AG10803 (cell line): ENCODE results near the gene SIGLECL1.

Experiments used
- DNase-seq: peaks from one replicate; pipeline ENCODE4 v3.0.0; 2010; ENCODE audit warnings: low read depth
- H3K4me3 ChIP-seq: 2 replicates; pipeline ENCODE4 v1.5.1; 2011; ENCODE audit warnings: mild to moderate bottlenecking, low read length, control low read depth
- TF ChIP-seq, protein P1 (sequence below): conservative IDR thresholded peaks from 2 replicates; pipeline ENCODE4 v1.5.1; 2011; ENCODE audit warnings: mild to moderate bottlenecking, low read length, control low read depth, inconsistent platforms

Gene SIGLECL1

DNA sequence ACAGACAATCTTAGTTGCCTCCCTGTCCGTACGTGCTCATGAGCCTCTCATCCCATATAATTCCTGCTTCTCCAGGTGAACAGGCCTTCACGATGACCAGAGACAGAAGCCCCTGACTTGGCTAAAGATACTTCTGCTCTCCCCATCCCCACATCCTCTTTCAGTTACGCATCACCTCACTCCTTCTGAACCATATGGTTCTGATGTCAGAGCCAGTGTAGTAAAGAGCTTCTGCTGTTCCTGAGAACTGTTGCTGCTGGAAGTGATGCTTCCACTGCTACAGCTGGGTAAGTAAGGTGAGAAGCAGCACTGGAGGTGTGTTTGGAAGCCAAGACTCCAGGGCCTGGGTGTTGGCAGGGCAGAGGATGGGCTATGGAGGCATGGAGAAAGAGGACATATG is 12.9 kb downstream of the SIGLECL1 start:
- TF ChIP-seq, protein P1, sequence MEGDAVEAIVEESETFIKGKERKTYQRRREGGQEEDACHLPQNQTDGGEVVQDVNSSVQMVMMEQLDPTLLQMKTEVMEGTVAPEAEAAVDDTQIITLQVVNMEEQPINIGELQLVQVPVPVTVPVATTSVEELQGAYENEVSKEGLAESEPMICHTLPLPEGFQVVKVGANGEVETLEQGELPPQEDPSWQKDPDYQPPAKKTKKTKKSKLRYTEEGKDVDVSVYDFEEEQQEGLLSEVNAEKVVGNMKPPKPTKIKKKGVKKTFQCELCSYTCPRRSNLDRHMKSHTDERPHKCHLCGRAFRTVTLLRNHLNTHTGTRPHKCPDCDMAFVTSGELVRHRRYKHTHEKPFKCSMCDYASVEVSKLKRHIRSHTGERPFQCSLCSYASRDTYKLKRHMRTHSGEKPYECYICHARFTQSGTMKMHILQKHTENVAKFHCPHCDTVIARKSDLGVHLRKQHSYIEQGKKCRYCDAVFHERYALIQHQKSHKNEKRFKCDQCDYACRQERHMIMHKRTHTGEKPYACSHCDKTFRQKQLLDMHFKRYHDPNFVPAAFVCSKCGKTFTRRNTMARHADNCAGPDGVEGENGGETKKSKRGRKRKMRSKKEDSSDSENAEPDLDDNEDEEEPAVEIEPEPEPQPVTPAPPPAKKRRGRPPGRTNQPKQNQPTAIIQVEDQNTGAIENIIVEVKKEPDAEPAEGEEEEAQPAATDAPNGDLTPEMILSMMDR = no peak
- H3K4me3 ChIP-seq = no peak overlapping the region
- DNase-seq = no peak

DNA sequence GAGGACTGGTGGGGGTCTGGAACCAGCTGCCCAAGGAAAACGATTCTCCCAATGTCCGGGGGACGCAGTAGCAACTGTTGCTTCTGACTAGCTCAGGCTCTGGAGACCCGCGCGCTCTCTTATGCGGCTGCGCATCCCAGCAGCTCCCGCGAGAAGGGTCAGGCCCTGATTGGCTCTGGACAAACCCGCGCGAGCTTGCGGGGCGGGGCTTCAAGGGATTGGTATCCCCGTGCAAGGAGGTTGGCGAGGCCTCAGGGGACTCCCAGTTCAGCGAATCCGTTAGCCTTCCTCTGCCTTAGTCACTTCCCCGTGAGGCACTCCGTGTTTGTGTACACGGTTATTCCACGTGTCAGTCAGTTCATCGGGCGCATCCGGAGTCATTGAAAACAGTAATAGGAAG is 20.2 kb downstream of the SIGLECL1 start:
- TF ChIP-seq, protein P1 = no peak

DNA sequence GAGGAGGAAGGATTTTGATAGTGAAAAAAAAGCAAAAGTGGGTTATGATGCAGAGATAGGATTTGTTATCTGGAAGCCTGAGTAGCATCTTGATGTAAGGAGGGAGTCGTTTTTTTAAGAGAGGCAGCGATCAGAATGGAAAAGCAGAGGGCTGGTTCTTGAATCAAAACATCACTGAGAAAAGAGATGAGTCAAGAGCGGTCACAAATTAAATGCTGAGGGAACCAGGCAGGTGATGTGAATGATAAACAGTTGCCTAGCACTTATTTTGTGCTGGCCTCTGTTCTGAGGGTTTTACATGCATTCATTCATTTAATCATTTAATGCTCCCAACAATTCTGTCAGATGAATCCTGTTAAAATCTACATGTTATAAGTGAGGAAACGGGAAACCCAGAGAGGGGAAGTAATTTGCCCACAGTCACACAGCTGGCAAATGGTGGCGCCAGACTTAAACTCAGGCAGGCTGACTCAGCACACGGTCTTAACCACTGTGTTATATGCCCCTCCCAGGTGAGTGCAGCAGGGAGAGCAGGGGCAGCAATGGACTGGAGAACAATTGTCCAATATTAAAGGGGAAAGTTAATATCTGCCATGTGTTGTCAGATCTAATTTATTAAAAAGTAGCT is 21.4 kb downstream of the SIGLECL1 start:
- no peak for DNase-seq
- TF ChIP-seq, protein P1 = no peak
- H3K4me3 ChIP-seq = no peak overlapping the region

More for the DNA sequence above, 20.2 kb downstream of the SIGLECL1 start:
- DNase-seq = no peak
- H3K4me3 ChIP-seq = no peak overlapping the region

DNA sequence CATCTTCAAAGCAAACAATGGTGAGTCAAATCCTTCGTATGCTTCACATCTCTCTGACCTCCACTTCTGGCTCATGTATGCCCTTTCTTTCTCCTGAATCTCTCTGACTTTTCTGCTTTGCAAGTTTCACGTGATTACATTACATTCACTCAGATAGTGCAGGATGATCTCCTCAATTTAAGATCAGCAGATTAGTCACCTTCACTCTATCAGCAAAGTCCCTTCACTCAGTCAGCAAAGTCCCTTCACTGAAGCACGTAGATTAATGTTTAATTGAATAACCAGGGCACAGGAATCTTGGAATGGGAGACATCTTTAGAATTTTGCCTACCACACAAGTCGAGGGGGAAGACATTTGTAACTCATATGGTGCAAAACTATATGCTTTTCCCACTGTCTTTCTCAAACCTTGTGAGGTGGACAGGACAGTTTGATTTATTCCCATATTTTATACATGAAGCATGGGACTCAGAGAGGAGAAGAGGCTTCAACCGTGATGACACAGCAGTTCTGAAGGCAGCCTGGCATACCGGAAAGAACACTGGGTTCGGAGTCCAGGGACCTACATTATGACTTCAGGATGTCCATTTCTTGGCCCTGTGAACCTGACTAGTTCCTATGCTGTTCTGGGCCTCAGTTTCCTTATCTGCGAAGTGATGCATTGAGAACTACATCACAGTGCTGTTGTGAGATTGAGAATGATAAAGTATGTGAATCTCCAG is 23.3 kb downstream of the SIGLECL1 start:
- TF ChIP-seq, protein P1 = no peak
- H3K4me3 ChIP-seq = no peak overlapping the region
- DNase-seq = no peak

DNA sequence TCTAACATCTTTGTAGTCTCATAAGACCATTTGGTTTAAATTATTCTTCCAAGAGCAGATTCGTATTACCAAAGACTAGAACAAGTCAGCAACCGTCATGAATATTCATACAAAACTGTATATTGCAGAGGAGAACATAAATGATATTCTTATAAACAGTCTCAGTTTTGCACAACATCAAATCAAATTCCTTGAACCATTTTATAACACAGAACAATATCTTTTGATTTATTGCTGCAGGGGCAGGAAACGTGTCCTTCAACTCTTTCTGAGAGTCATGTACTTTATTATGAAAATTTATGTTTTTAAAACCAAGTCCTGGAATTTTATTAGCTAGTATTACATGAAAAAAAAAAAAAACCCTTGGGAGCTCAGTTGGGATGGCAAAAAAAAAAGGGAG is 26.2 kb downstream of the SIGLECL1 start:
- no peak overlapping the region for H3K4me3 ChIP-seq
- TF ChIP-seq, protein P1 = no peak
- no peak for DNase-seq

DNA sequence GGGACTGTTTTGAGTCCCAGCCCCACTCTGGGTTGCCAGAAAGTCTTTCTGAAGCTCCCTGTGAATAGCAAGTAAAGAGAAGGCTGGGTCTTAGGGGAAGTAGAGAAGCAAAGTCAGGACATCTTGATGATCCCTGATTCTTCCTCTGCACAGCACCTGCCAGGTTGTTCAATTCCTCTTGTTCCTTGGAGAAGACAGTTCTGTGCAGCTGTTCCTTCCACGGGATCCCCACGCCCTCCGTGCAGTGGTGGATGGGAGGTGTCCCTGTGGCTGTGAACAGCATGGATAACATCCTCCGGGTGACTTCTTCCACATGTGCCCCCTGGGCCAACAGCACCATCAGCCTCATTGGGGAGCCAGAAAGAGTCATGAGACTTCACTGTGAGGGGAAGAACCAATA is 31.5 kb downstream of the SIGLECL1 start:
- no peak overlapping the region for H3K4me3 ChIP-seq
- TF ChIP-seq, protein P1 = no peak

DNA sequence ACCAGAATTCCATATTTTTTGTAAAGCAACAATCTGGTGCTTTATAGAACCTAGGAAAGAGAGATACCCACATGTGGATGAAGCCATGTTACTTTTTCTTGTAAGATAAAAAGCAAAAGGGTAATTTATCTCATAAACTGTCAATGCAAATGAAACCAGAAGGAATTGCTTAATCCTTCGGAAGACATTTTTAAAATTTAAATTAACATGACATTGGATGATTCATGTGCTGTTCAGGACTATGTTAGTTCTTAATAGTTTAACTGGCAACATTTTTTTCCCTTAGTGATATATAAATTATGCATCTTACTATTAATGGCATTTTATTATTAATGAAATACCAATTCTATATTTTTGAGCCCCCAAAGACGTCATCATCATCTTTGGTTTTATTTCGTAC is 34.8 kb downstream of the SIGLECL1 start:
- TF ChIP-seq, protein P1 = no peak
- DNase-seq = no peak
- H3K4me3 ChIP-seq = no peak overlapping the region

More for the DNA sequence above, 31.5 kb downstream of the SIGLECL1 start:
- DNase-seq = no peak
